ENCODE data around the gene ITLN1.
"Not testable (repeated sequence)": the region's sequence is repeated elsewhere in the genome, so short reads cannot be mapped to it uniquely, and the experiment has no call there.

DNA sequence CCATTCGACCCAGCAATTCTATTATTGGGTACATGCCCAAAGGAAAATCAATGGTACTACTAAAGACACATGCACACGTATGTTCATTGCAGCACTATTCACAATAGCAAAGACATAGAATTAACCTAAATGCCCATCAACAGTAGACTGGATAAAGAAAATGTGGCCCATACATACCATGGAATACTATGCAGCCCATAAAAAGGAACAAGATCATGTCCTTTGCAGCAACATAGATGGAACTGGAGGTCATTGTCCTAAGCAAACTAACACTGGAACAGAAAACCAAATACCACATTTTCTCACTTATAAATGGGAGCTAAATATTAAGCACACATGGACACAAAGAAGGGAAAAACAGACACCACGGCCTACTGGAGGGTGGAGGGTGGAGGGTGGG, 15.7 kb upstream of the ITLN1 start:
- TF ChIP-seq, protein P1, sequence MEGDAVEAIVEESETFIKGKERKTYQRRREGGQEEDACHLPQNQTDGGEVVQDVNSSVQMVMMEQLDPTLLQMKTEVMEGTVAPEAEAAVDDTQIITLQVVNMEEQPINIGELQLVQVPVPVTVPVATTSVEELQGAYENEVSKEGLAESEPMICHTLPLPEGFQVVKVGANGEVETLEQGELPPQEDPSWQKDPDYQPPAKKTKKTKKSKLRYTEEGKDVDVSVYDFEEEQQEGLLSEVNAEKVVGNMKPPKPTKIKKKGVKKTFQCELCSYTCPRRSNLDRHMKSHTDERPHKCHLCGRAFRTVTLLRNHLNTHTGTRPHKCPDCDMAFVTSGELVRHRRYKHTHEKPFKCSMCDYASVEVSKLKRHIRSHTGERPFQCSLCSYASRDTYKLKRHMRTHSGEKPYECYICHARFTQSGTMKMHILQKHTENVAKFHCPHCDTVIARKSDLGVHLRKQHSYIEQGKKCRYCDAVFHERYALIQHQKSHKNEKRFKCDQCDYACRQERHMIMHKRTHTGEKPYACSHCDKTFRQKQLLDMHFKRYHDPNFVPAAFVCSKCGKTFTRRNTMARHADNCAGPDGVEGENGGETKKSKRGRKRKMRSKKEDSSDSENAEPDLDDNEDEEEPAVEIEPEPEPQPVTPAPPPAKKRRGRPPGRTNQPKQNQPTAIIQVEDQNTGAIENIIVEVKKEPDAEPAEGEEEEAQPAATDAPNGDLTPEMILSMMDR (IDR thresholded peaks at IDR 0.05): not testable (repeated sequence)
- not testable (repeated sequence) for TF ChIP-seq POLR2A (IDR thresholded peaks at IDR 0.05)

All from uterus (tissue), 2 donors.